Measurements from ENCODE around the gene NUDCD3. TPM values are rescaled to one million over a fixed set of nuclear protein-coding genes. Genes with fewer than 3 reads are reported as not detected.

Gene NUDCD3
- total and polyA plus RNA-seq, 2 of the 8 experiments (the other 6 are each of a cell fraction or from before 2014, with no cell fraction given), result 35.2 to 93.7 TPM

DNA sequence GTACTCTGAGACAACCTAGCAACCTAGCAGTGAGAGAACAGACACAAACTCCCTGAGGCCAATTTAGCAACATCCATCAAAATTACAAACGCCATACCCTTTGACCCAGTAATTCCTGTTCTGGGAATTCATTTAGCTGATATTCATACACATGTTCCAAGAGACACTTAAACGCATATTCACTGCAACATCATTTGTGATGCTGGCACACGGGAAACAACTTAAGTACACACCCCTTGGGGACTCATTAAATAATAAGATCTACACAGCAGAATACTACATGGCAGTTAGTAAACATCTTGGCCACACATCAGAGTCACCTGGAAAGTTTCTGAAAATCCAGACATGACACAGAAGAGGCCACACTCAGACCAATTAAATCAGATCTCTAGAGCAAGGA, 17.6 kb downstream of the NUDCD3 start:
- H4K91ac ChIP-seq (replicated peaks; ENCODE audit: insufficient read length, low read length), result no peak overlapping the region
- no peak overlapping the region for H2BK120ac ChIP-seq (replicated peaks; ENCODE audit: low read depth, low read length)
- H3K79me1 ChIP-seq (ENCODE audit: low read depth, low read length), result peaks cover 9% of the 10 kb centered on the region; the same call in 1 of the 2 replicates
- FAIRE-seq (no peak), DNase-seq (ENCODE audit: low read depth in 1 of 2, low spot score in 2 of 2) (no peak)
- H2AK5ac ChIP-seq (ENCODE audit: low read depth, low read length), result no peak overlapping the region
- WGBS, 2 experiments (ENCODE audit: extremely low coverage in 1 of 2, insufficient coverage in 1 of 2, insufficient read length in 1 of 2, insufficient replicate concordance in 2 of 2, low coverage in 1 of 2, low lambda C conversion rate in 2 of 2, missing lambda C conversion rate in 1 of 2), result 87% methylated on average over 3 of the region's 3 CpGs; no CpG with 5 or more reads in 1 of the 2 experiments
- H2BK5ac ChIP-seq (ENCODE audit: low read depth, low read length), result no peak overlapping the region
- no peak overlapping the region for H3K14ac ChIP-seq (ENCODE audit: insufficient read length)
- TF ChIP-seq SRF (IDR thresholded peaks at IDR 0.05; ENCODE audit: low read depth, low read length), result no peak
- no peak for TF ChIP-seq TEAD4 (IDR thresholded peaks at IDR 0.05; ENCODE audit: low read depth, low read length)
- no peak for TF ChIP-seq POLR2AphosphoS5 (IDR thresholded peaks at IDR 0.05; ENCODE audit: low read depth, low read length)
- TF ChIP-seq TBP (IDR thresholded peaks at IDR 0.05; ENCODE audit: low read depth, low read length), result no peak
- TF ChIP-seq CEBPB (IDR thresholded peaks at IDR 0.05; ENCODE audit: low read depth, low read length), result no peak
- ChIA-PET CTCF (ENCODE audit: partially characterized antibody) (no interaction called here), POLR2A (ENCODE audit: partially characterized antibody) (no interaction called here)
- no peak overlapping the region for H2AFZ ChIP-seq (ENCODE audit: low read length)
- H4K8ac ChIP-seq (ENCODE audit: extremely low read depth, insufficient read depth, low read length), result no peak overlapping the region
- no peak overlapping the region for H4K5ac ChIP-seq (ENCODE audit: insufficient read length, low read depth, low read length)
- no peak overlapping the region for H3K4me3 ChIP-seq (ENCODE audit: extremely low read depth in 1 of 4, insufficient read depth in 2 of 4, low read depth in 3 of 4, low read length in 4 of 4)
- H3K4ac ChIP-seq (replicated peaks; ENCODE audit: insufficient read length, low read depth, low read length), result no peak overlapping the region
- H3K79me2 ChIP-seq (ENCODE audit: control insufficient read depth in 1 of 2, insufficient read depth in 2 of 2, low read length in 2 of 2), result peaks cover 0 to 56% of the 10 kb centered on the region in 2 experiments; a peak in 2 of 4 replicates
- H2BK20ac ChIP-seq (ENCODE audit: low read length), result no peak overlapping the region
- H3K27ac ChIP-seq (ENCODE audit: low read depth, low read length), result no peak overlapping the region
- H2BK12ac ChIP-seq (ENCODE audit: low read depth, low read length), result no peak overlapping the region
- H3K23ac ChIP-seq (ENCODE audit: insufficient read length), result no peak overlapping the region
- H3K9me3 ChIP-seq (ENCODE audit: insufficient read depth in 2 of 2, low read depth in 1 of 2, low read length in 1 of 2), result no peaks in the 10 kb centered on the region
- H3K18ac ChIP-seq (ENCODE audit: extremely low read depth, low read length), result no peak overlapping the region
- H3K4me2 ChIP-seq (ENCODE audit: insufficient read depth in 1 of 2, low read depth in 2 of 2, low read length in 2 of 2), result no peak overlapping the region
- H2BK15ac ChIP-seq (ENCODE audit: low read length), result no peak overlapping the region
- H3K9ac ChIP-seq (replicated peaks in 1 of 4; ENCODE audit: extremely low read depth in 1 of 4, low read depth in 3 of 4, low read length in 3 of 4), result no peak overlapping the region
- no peaks in the 10 kb centered on the region for H3K23me2 ChIP-seq (ENCODE audit: low read depth, low read length)
- H4K20me1 ChIP-seq (replicated peaks in 1 of 2; ENCODE audit: control insufficient read depth in 1 of 2, insufficient read depth in 2 of 2, low read length in 2 of 2), result peaks cover 12 to 17% of the 10 kb centered on the region in 2 experiments
- H3K4me1 ChIP-seq (replicated peaks in 1 of 4; ENCODE audit: control insufficient read depth in 3 of 4, insufficient read depth in 4 of 4, low read length in 3 of 4), result no peaks in the 10 kb centered on the region
- no peaks in the 10 kb centered on the region for H3K27me3 ChIP-seq (replicated peaks in 1 of 4; ENCODE audit: control insufficient read depth in 3 of 4, extremely low read depth in 1 of 4, insufficient read depth in 3 of 4, low read length in 3 of 4)
- no peak overlapping the region for H3K56ac ChIP-seq (replicated peaks; ENCODE audit: insufficient read length, low read depth, low read length)
- H3K36me3 ChIP-seq (ENCODE audit: control insufficient read depth in 2 of 4, insufficient read depth in 4 of 4, low read length in 3 of 4), result peaks cover 3 to 32% (median 17%) of the 10 kb centered on the region in 4 experiments; a peak in 7 of 8 replicates

Measured in H1 (cell line).